Left lobe of liver (tissue), 2 donors: ENCODE data around the gene FRRS1. TPM values are rescaled to one million over a fixed set of nuclear protein-coding genes. Genes with fewer than 3 reads are reported as not detected.
"Not testable (repeated sequence)": the region's sequence is repeated elsewhere in the genome, so short reads cannot be mapped to it uniquely, and the experiment has no call there.

Experiments used
- ATAC-seq: fragments of 200-7000 bp; cut with Tn5 transposase; one replicate; pipeline ENCODE4 v1.9.1; 2020; ENCODE audit warnings: mild to moderate bottlenecking, moderate library complexity
- DNase-seq: peaks from one replicate; pipeline ENCODE4 v3.0.0-alpha.2; 2020; ENCODE audit warnings: low spot score
- total RNA-seq: library from RNA; stranded (reverse); gene quantifications from one replicate; pipeline ENCODE4 v1.2.1, GENCODE V29; 2021
- donor health status: DM: no; HTN: no; CAD: no; lungs with moderate emphysema.
- donor health status: DM: no; HTN: yes; CAD: no.

The FRRS1 gene, protein sequence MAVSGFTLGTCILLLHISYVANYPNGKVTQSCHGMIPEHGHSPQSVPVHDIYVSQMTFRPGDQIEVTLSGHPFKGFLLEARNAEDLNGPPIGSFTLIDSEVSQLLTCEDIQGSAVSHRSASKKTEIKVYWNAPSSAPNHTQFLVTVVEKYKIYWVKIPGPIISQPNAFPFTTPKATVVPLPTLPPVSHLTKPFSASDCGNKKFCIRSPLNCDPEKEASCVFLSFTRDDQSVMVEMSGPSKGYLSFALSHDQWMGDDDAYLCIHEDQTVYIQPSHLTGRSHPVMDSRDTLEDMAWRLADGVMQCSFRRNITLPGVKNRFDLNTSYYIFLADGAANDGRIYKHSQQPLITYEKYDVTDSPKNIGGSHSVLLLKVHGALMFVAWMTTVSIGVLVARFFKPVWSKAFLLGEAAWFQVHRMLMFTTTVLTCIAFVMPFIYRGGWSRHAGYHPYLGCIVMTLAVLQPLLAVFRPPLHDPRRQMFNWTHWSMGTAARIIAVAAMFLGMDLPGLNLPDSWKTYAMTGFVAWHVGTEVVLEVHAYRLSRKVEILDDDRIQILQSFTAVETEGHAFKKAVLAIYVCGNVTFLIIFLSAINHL
- 31.8 TPM for total RNA-seq

GRCh38 chr1:99766378-99766800 lies at the start of gene FRRS1:
FRRS1 (minus strand) TSS chr1:99766635; CDS start chr1:99748768, 17,867 bp downstream.
- DNase-seq, result peak; percentile 80
- peak; percentile 81 for ATAC-seq

GRCh38 chr1:99814373-99814900 lies 48.0 kb upstream of the FRRS1 start:
- ATAC-seq (no peak), DNase-seq (no peak)

- DNase-seq, result no peak
- no peak for ATAC-seq
Measured at GRCh38 chr1:99811747-99812146, 45.3 kb upstream of the FRRS1 start.

GRCh38 chr1:99811075-99811474 lies 44.6 kb upstream of the FRRS1 start:
- no peak for ATAC-seq
- no peak for DNase-seq

GRCh38 chr1:99808391-99809115 lies 42.1 kb upstream of the FRRS1 start:
- peak; percentile 99 for ATAC-seq

DNA sequence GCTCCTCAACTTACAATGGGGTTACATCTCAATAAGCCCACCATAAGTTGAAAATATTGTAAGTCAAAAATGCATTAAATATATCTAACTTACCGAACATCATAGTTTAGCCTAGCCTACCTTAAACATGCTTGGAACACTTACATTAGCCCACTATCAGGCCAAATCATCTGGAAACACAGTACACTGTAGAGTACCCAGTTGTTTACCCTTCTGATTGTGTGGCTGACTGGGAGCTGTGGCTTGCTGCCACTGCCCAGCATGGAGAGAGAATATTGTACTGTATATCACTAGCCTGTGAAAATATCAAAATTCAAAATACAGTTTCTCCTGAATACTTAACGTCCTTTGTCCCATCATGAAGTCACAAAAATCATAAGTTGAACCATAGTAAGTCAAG lies 40.4 kb upstream of the FRRS1 start:
- ATAC-seq (no peak), DNase-seq (no peak)

More at GRCh38 chr1:99808391-99809115, 42.1 kb upstream of the FRRS1 start:
- DNase-seq, result no peak

DNA sequence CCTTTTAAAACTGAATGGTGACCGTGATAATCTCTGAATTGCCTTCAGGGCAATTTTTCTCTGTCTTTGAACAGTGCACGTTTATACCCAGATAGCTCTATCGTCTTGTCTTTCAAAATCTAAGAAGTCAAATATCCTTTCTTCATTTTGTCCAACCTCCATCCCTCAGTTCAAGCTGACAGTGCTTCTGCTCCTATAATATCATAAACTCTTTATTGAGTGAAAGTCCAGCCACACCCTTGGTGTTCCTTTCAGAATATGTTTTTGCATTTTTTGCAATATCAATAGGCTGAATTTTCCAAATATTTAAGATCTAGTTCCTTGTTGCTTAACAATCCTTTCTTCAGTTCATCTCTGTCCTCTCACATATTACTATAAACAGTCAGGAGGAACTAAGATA lies 35.1 kb upstream of the FRRS1 start:
- ATAC-seq (no peak), DNase-seq (no peak)

- ATAC-seq, DNase-seq: not testable (repeated sequence)
Measured at GRCh38 chr1:99793861-99794260, 27.4 kb upstream of the FRRS1 start.

GRCh38 chr1:99789715-99790114 lies 23.3 kb upstream of the FRRS1 start:
- ATAC-seq, result peak; percentile 76
- no peak for DNase-seq

DNA sequence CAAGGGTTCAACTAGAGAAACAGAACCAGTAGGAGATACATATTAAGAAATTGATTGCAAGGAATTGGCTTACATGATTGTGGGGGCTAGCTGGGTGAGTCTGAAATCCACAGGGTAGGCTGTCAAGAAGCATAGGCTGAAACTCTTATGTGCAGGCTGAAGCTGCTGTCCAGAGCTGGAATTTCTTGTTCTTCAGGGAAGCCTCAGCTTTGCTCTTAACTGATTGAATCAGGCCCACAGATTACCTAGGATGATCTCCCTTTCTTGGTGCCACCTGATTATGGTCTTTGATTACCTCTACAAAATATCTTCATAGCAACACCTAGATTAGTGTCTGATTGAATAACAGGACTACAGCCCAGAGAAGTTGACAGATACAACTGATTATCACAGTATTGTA lies 22.5 kb upstream of the FRRS1 start:
- ATAC-seq (no peak), DNase-seq (no peak)

DNA sequence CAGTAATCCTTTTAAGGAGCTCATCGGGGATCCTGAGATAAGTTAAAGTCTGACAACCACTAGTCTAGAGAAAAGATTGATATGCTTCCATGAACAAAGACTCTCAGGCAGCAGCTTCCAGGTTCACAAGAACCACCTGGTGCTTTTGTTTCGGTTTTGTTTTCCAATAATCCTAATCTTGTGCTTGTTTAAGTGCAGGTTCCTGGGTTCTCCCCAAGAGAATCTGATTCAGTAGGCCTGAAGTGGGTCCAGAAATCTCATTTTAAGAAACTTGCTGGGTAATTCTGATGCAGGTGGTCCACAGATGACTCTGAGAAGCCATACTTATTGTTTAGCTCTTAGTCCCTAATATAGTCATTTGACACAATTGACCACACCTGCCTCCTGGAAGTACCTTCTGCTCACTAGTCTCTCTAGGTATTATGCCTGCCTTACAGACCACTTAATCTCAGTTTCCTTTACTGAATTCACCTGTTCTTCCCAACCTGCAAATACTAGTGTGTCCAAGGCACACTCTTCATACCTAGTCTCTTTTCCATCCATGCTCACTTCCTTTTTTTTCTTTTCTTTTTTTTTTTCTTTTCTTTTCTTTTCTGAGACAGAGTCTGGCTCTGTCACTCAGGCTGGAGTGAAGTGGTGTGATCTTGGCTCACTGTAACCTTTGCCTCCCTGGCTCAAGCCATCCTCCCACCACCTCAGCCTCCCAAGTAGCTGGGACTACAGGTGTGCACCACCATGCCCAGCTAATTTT lies 20.5 kb upstream of the FRRS1 start:
- ATAC-seq (peak; percentile 72), DNase-seq (no peak)

DNA sequence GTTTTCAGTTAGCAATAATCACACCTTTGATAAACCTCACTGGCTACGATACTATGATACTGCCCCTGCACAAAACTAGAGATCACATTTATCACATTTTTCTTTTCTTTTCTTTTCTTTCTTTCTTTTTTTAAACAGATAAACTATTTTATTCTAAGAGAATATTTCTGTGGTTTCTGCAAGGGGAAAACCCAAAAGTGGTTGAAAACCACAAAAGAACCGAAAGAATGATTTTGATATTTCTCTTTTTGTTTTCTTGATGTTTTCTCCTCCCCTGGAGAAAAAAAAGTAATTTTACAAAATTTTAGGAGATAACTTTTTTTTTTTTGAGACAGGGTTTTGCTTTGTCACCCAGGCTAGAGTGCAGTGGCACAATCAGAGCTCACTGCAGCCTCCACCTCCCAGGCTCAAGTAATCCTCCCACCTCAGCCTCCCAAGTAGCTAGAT lies 18.4 kb upstream of the FRRS1 start:
- ATAC-seq (no peak), DNase-seq (no peak)

DNA sequence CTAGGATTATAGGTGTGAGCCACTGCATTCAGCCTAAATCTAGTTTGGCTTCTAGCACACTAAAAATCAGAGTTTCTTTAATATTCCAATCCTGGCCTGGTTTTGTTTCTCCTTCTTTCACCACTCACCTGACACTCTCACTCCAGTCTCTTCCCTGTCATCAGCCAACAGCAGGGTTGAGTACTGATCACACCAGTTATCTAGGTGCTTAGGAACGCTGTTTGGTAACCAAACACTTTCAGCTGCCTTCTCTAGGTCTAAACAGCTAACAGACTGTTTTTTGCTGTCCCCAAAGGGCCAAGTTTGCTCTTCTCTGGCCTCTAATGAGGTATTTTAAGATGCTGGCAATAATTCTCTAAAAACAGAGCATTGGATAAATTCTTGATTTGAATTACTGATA lies 17.7 kb upstream of the FRRS1 start:
- ATAC-seq (peak; percentile 36), DNase-seq (no peak)

DNA sequence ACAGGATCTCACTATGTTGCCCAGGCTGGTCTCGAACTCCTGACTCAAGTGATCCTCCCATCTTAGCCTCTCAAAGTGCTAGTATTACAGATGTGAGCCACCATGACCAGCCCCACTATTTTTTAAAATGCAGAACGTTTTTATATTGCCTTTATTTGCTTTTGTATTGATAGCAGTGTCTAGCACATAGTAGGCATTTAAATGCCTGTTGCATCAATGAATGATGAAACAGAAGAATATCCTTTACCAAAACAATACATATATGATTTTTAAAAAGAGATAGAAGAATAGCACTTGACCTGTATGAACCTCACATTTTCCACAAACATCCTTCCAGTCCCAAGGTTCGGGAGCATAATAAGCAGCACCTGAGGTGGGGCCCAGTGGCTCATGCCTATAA lies 16.5 kb upstream of the FRRS1 start:
- DNase-seq (no peak), ATAC-seq (no peak)

DNA sequence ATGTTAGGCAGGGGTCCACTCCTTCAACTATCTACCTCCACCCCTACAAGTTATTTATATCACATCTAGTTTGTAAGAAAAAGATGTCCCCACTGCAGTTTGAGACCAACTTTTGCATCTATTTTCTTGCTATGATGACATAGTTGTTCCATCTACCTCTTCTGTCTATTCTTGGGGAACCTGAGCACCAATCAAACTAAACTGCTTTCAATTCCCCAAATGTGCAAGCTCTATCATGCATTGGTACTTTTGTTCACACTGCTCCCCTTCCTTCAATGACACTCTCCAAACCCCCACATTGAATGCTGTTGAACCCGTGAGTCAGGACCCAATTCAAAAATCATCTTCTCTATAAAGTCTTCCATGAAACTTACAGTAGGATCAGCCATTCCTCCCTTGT lies 16.0 kb upstream of the FRRS1 start:
- ATAC-seq, result no peak
- no peak for DNase-seq

GRCh38 chr1:99781798-99782197 lies 15.4 kb upstream of the FRRS1 start:
- no peak for DNase-seq
- no peak for ATAC-seq

GRCh38 chr1:99777752-99778151 lies 11.3 kb upstream of the FRRS1 start:
- ATAC-seq (no peak), DNase-seq (no peak)

- no peak for ATAC-seq
- DNase-seq, result no peak
Measured at GRCh38 chr1:99776120-99776519, 9.7 kb upstream of the FRRS1 start.

GRCh38 chr1:99772809-99773208 lies 6.4 kb upstream of the FRRS1 start:
- ATAC-seq (no peak), DNase-seq (no peak)

GRCh38 chr1:99771513-99771918 lies 5.1 kb upstream of the FRRS1 start:
- no peak for ATAC-seq
- no peak for DNase-seq
